Measurements from ENCODE around the gene SLCO3A1. TPM values are rescaled to one million over a fixed set of nuclear protein-coding genes. Genes with fewer than 3 reads are reported as not detected.
A peak's percentile ranks its signal among the peaks of the same experiment; 100 is the strongest.

SLCO3A1 gene
- polyA plus RNA-seq (2013, experiment 1 of 2): 12.1 TPM
- polyA plus RNA-seq (2013, experiment 2 of 2): 7.1 TPM

- peak within 1 kb of the TSS; percentile 82 for H3K4me3 ChIP-seq (ENCODE audit: low read length)
- H3K36me3 ChIP-seq (ENCODE audit: insufficient read depth, low read length): no peaks in the 10 kb centered on the region
- H3K9me3 ChIP-seq (ENCODE audit: insufficient read depth, low read depth, low read length): no peaks in the 10 kb centered on the region
- H3K9ac ChIP-seq (ENCODE audit: low read depth, low read length): peak within 1 kb of the TSS; percentile 80
- 2% methylated on average over 64 of the region's 67 CpGs for WGBS
- peaks cover 32% of the 10 kb centered on the region for H3K4me1 ChIP-seq (ENCODE audit: insufficient read depth, low read length)
- no peak within 1 kb of the TSS for H3K27ac ChIP-seq (ENCODE audit: low read depth, low read length)
- H3K27me3 ChIP-seq (ENCODE audit: insufficient read depth, low read length): peaks cover 21% of the 10 kb centered on the region
Measured at GRCh38 chr15:91853511-91853947, at the start of gene SLCO3A1. SLCO3A1 (plus strand) TSS chr15:91853708.

DNA sequence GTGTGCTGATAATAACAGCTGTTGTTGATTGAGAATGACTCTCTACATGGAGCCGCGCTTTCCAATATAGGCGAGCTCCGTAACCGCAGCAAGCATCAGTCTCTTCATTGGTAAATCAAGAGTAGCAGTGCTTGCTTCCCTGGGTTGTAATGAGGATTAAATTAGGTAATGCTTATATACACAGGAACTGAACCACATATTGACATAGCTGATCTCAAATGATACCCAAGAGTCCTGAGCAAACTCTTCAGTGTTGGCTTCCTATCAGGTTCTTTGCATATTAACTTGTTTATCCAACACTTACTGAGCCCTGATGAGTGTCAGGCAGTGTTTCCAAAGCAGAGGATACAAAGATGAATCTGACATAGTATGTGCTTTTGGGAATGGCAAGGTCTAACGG is 46.4 kb upstream of the SLCO3A1 start:
- whole genome bisulfite sequencing: 95% methylated on average over 6 of the region's 6 CpGs
- Histone ChIP-seq H3K9ac (ENCODE audit: low read depth, low read length) (no peak overlapping the region), H3K36me3 (ENCODE audit: insufficient read depth, low read length) (no peaks in the 10 kb centered on the region), H3K4me3 (ENCODE audit: low read length) (no peak overlapping the region), H3K27me3 (ENCODE audit: insufficient read depth, low read length) (no peaks in the 10 kb centered on the region), H3K9me3 (ENCODE audit: insufficient read depth, low read depth, low read length) (no peaks in the 10 kb centered on the region), H3K27ac (ENCODE audit: low read depth, low read length) (no peak overlapping the region), H3K4me1 (ENCODE audit: insufficient read depth, low read length) (no peaks in the 10 kb centered on the region)

- H3K9me3 ChIP-seq (ENCODE audit: insufficient read depth, low read depth, low read length): peaks cover 14% of the 10 kb centered on the region; the same call in 1 of the 2 replicates
- H3K27ac ChIP-seq (ENCODE audit: low read depth, low read length): no peak overlapping the region
- no peaks in the 10 kb centered on the region for H3K36me3 ChIP-seq (ENCODE audit: insufficient read depth, low read length)
- H3K4me3 ChIP-seq (ENCODE audit: low read length): no peak overlapping the region
- no peaks in the 10 kb centered on the region for H3K27me3 ChIP-seq (ENCODE audit: insufficient read depth, low read length)
- 91% methylated on average over 2 of the region's 2 CpGs for WGBS
- no peaks in the 10 kb centered on the region for H3K4me1 ChIP-seq (ENCODE audit: insufficient read depth, low read length)
- no peak overlapping the region for H3K9ac ChIP-seq (ENCODE audit: low read depth, low read length)
Measured at GRCh38 chr15:91813924-91814323, 39.6 kb upstream of the SLCO3A1 start.

GRCh38 chr15:91816942-91817341 is 36.6 kb upstream of the SLCO3A1 start:
- Histone ChIP-seq H3K27ac (ENCODE audit: low read depth, low read length) (no peak overlapping the region), H3K27me3 (ENCODE audit: insufficient read depth, low read length) (no peaks in the 10 kb centered on the region)
- WGBS: 92% methylated on average over 3 of the region's 3 CpGs

GRCh38 chr15:91821458-91821857 is 32.0 kb upstream of the SLCO3A1 start:
- H3K4me3 ChIP-seq (ENCODE audit: low read length): no peak overlapping the region
- no peak overlapping the region for H3K9ac ChIP-seq (ENCODE audit: low read depth, low read length)
- H3K4me1 ChIP-seq (ENCODE audit: insufficient read depth, low read length): peaks cover 11% of the 10 kb centered on the region
- 97% methylated on average over 4 of the region's 5 CpGs for WGBS
- H3K36me3 ChIP-seq (ENCODE audit: insufficient read depth, low read length): no peaks in the 10 kb centered on the region
- no peak overlapping the region for H3K27ac ChIP-seq (ENCODE audit: low read depth, low read length)
- no peaks in the 10 kb centered on the region for H3K27me3 ChIP-seq (ENCODE audit: insufficient read depth, low read length)
- H3K9me3 ChIP-seq (ENCODE audit: insufficient read depth, low read depth, low read length): no peaks in the 10 kb centered on the region

More at GRCh38 chr15:91816942-91817341, 36.6 kb upstream of the SLCO3A1 start:
- no peaks in the 10 kb centered on the region for H3K36me3 ChIP-seq (ENCODE audit: insufficient read depth, low read length)
- no peaks in the 10 kb centered on the region for H3K4me1 ChIP-seq (ENCODE audit: insufficient read depth, low read length)
- no peak overlapping the region for H3K9ac ChIP-seq (ENCODE audit: low read depth, low read length)
- no peak overlapping the region for H3K4me3 ChIP-seq (ENCODE audit: low read length)
- peaks cover 14% of the 10 kb centered on the region; the same call in 1 of the 2 replicates for H3K9me3 ChIP-seq (ENCODE audit: insufficient read depth, low read depth, low read length)

DNA sequence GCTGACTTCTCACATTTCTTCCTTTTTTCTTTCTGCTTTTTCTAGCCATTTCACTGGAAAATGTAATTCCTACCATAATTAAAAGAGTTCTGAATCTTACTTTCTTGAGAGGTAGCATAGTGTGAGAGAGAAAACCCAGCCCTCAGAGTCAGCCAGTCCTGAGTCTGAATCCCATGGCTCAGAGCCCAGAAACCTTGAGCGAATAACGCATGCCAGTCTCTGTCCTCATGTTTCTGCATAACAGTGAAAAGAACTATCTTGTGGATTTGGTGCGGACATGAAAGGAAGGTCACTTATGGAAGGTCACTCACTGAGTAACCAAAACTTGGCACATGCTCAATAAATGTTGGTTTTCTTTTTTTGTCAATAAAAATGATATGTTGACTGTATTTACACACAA is 29.3 kb upstream of the SLCO3A1 start:
- Histone ChIP-seq H3K9me3 (ENCODE audit: insufficient read depth, low read depth, low read length) (no peaks in the 10 kb centered on the region), H3K4me3 (ENCODE audit: low read length) (no peak overlapping the region), H3K27me3 (ENCODE audit: insufficient read depth, low read length) (no peaks in the 10 kb centered on the region), H3K36me3 (ENCODE audit: insufficient read depth, low read length) (no peaks in the 10 kb centered on the region), H3K27ac (ENCODE audit: low read depth, low read length) (no peak overlapping the region), H3K4me1 (ENCODE audit: insufficient read depth, low read length) (peaks cover 11% of the 10 kb centered on the region), H3K9ac (ENCODE audit: low read depth, low read length) (no peak overlapping the region)
- 51% methylated on average over 3 of the region's 3 CpGs for WGBS

DNA sequence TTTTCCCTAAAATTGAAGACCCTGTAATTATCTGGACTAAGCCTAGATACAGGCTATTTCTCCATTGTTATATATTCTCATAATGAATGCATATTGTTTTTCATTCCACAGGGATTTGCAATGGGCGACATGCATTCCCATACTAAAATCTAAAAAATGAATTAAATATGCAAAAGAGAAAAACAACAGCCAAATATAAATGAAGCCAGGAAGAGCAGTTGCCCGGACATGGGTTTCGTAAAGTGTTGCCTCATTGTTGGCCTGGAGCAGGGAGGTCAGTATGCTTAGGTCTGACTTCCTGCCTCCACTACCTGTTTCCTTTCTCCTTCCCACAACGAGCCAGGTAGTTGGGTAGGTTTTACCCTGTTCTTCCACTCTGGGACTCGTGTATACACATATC is 27.1 kb upstream of the SLCO3A1 start:
- Histone ChIP-seq H3K27ac (ENCODE audit: low read depth, low read length) (no peak overlapping the region), H3K36me3 (ENCODE audit: insufficient read depth, low read length) (no peaks in the 10 kb centered on the region), H3K4me1 (ENCODE audit: insufficient read depth, low read length) (peaks cover 11% of the 10 kb centered on the region), H3K9ac (ENCODE audit: low read depth, low read length) (no peak overlapping the region), H3K4me3 (ENCODE audit: low read length) (no peak overlapping the region), H3K9me3 (ENCODE audit: insufficient read depth, low read depth, low read length) (no peaks in the 10 kb centered on the region), H3K27me3 (ENCODE audit: insufficient read depth, low read length) (no peaks in the 10 kb centered on the region)
- 88% methylated on average over 4 of the region's 5 CpGs for WGBS

- WGBS: 91% methylated on average over 2 of the region's 2 CpGs
- Histone ChIP-seq H3K27ac (ENCODE audit: low read depth, low read length) (no peak overlapping the region), H3K27me3 (ENCODE audit: insufficient read depth, low read length) (no peaks in the 10 kb centered on the region), H3K4me1 (ENCODE audit: insufficient read depth, low read length) (peaks cover 1% of the 10 kb centered on the region; the same call in 1 of the 2 replicates), H3K4me3 (ENCODE audit: low read length) (no peak overlapping the region), H3K9ac (ENCODE audit: low read depth, low read length) (no peak overlapping the region), H3K9me3 (ENCODE audit: insufficient read depth, low read depth, low read length) (no peaks in the 10 kb centered on the region), H3K36me3 (ENCODE audit: insufficient read depth, low read length) (no peaks in the 10 kb centered on the region)
Measured at GRCh38 chr15:91833056-91833455, 20.5 kb upstream of the SLCO3A1 start.

DNA sequence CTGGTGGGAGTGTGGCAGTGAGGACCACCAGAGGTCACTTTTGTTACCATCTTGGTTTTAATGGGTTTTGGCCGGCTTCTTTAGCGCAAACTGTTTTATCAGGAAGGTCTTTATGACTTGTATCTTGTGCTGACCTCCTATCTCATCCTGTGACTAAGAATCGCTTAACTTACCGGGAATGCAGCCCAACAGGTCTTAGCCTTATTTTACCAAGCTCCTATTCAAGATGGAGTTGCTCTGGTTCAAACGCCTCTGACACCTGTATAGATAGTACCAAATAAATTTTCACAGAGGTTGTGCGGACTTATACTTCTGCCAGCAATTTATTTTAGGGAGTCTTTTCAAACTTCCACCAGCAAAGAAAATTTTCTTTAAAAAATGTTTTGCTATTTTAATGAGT is 13.6 kb upstream of the SLCO3A1 start:
- 88% methylated on average over 6 of the region's 6 CpGs for WGBS
- no peaks in the 10 kb centered on the region for H3K27me3 ChIP-seq (ENCODE audit: insufficient read depth, low read length)

GRCh38 chr15:91841861-91842260 is 11.6 kb upstream of the SLCO3A1 start:
- Histone ChIP-seq H3K4me1 (ENCODE audit: insufficient read depth, low read length) (peaks cover 17% of the 10 kb centered on the region; the same call in 1 of the 2 replicates), H3K27ac (ENCODE audit: low read depth, low read length) (no peak overlapping the region), H3K36me3 (ENCODE audit: insufficient read depth, low read length) (no peaks in the 10 kb centered on the region), H3K9ac (ENCODE audit: low read depth, low read length) (no peak overlapping the region), H3K27me3 (ENCODE audit: insufficient read depth, low read length) (no peaks in the 10 kb centered on the region), H3K4me3 (ENCODE audit: low read length) (no peak overlapping the region), H3K9me3 (ENCODE audit: insufficient read depth, low read depth, low read length) (no peaks in the 10 kb centered on the region)
- 100% methylated on average over 1 of the region's 3 CpGs for WGBS

More for the DNA sequence above, 13.6 kb upstream of the SLCO3A1 start:
- H3K36me3 ChIP-seq (ENCODE audit: insufficient read depth, low read length): no peaks in the 10 kb centered on the region
- H3K9me3 ChIP-seq (ENCODE audit: insufficient read depth, low read depth, low read length): no peaks in the 10 kb centered on the region
- no peak overlapping the region; the same call in 1 of the 2 replicates for H3K27ac ChIP-seq (ENCODE audit: low read depth, low read length)
- peaks cover 17% of the 10 kb centered on the region; the same call in 1 of the 2 replicates for H3K4me1 ChIP-seq (ENCODE audit: insufficient read depth, low read length)
- no peak overlapping the region for H3K9ac ChIP-seq (ENCODE audit: low read depth, low read length)
- H3K4me3 ChIP-seq (ENCODE audit: low read length): no peak overlapping the region

DNA sequence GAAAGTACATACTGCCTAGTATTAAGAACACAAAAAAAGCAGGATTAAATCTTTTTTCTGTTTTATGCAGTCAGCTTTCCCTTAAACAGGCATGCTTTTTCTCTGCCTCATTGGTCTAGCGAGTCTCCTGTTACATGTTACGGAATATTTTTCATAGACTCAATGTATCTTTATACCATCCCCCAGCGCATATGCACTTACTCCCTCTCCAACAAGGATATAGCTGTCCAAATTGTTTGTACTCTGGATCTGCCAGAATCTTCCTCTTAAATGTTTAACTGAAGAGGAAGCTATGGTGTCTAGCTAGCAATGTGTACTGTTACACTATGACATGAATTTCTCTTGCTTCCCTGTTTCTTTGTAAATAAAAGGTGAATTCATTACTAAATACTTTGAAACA is 9.2 kb upstream of the SLCO3A1 start:
- H3K36me3 ChIP-seq (ENCODE audit: insufficient read depth, low read length): no peaks in the 10 kb centered on the region
- no peak overlapping the region for H3K27ac ChIP-seq (ENCODE audit: low read depth, low read length)
- no peaks in the 10 kb centered on the region for H3K27me3 ChIP-seq (ENCODE audit: insufficient read depth, low read length)
- H3K9ac ChIP-seq (ENCODE audit: low read depth, low read length): no peak overlapping the region
- H3K4me1 ChIP-seq (ENCODE audit: insufficient read depth, low read length): peaks cover 7% of the 10 kb centered on the region; the same call in 1 of the 2 replicates
- no peak overlapping the region for H3K4me3 ChIP-seq (ENCODE audit: low read length)
- no peaks in the 10 kb centered on the region for H3K9me3 ChIP-seq (ENCODE audit: insufficient read depth, low read depth, low read length)
- WGBS: 94% methylated on average over 3 of the region's 3 CpGs

DNA sequence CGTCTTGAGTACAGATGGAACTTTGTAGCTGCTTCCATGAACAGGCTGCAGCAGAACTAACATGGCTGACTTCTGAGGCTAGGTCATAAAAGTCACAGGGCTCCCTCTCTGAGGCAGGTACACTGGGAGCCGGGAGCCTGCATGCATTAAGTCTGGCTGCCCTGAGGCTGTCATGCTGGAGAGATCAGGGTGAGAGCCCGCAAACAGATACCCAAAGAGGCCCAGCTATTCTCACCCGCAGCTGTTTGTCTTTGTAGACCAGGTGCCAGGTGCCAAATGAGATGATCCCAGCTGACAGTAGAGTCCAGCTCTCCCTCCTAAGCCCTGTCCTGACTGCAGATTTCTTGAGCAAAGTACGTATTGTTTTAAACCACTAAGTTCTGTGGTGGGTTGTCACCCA is 8.6 kb upstream of the SLCO3A1 start:
- no peak overlapping the region for H3K9ac ChIP-seq (ENCODE audit: low read depth, low read length)
- no peaks in the 10 kb centered on the region for H3K9me3 ChIP-seq (ENCODE audit: insufficient read depth, low read depth, low read length)
- no peak overlapping the region for H3K4me3 ChIP-seq (ENCODE audit: low read length)
- no peaks in the 10 kb centered on the region for H3K36me3 ChIP-seq (ENCODE audit: insufficient read depth, low read length)
- H3K4me1 ChIP-seq (ENCODE audit: insufficient read depth, low read length): peaks cover 7% of the 10 kb centered on the region; the same call in 1 of the 2 replicates
- H3K27ac ChIP-seq (ENCODE audit: low read depth, low read length): no peak overlapping the region
- WGBS: 86% methylated on average over 5 of the region's 5 CpGs
- H3K27me3 ChIP-seq (ENCODE audit: insufficient read depth, low read length): no peaks in the 10 kb centered on the region
